Endothelial cell of umbilical vein (primary cell): ENCODE data around the gene ERCC1. TPM values are rescaled to one million over a fixed set of nuclear protein-coding genes. Genes with fewer than 3 reads are reported as not detected.

Source experiments
- BruUV-seq: library from RNA; stranded (reverse); fragments of 400-500 nt; replicated peaks from 2 replicates; lab custom pipeline; 2021; lab: Mats Ljungman, UMichigan
- CTCF ChIA-PET: fragments of 300-600, 350-600 bp; sonication (Branson Sonifier 250); formaldehyde crosslinking; loops from one replicate; lab custom pipeline; 2021; ENCODE audit warnings: antibody characterized with exemption, inconsistent platforms; lab: Charles Lee
- POLR2A ChIA-PET: fragments of 300-600, 350-600 bp; sonication (Branson Sonifier 250); formaldehyde crosslinking; loops from one replicate; lab custom pipeline; 2021; ENCODE audit warnings: antibody characterized with exemption, inconsistent platforms; lab: Charles Lee
- DNase-seq: peaks from one replicate; pipeline ENCODE4 v3.0.0-alpha.2; 2011; ENCODE audit warnings: low read depth, low spot score
- FAIRE-seq: peaks from 2 replicates; lab custom pipeline; 2011; peaks lifted over from hg19 to GRCh38; lab: Jason Lieb, UNC
- H2AFZ ChIP-seq: 2 replicates; pipeline ENCODE4 v1.6.0; 2012; ENCODE audit warnings: low read depth, low read length, control low read depth, inconsistent platforms
- H3K27ac ChIP-seq: 2 replicates; pipeline ENCODE4 v1.5.1; 2011; ENCODE audit warnings: low read depth, mild to moderate bottlenecking, control low read depth, low read length, moderate library complexity; ENCODE audit not compliant: insufficient read depth
- H3K27me3 ChIP-seq, 2 experiments: 2 replicates each; pipeline versions ENCODE4 v1.6.0 to v1.6.1; 2011; ENCODE audit warnings: low read length in 2 of 2, mixed read lengths in 1 of 2; ENCODE audit not compliant: control insufficient read depth in 2 of 2, insufficient read depth in 2 of 2
- H3K36me3 ChIP-seq, 2 experiments: 2 replicates in 1 of 2; 3 replicates in 1 of 2; pipeline ENCODE4 v1.5.1; 2011; ENCODE audit warnings: low read length in 2 of 2, mild to moderate bottlenecking in 1 of 2, moderate library complexity in 1 of 2; ENCODE audit not compliant: control insufficient read depth in 2 of 2, insufficient read depth in 2 of 2; ENCODE audit errors: extremely low read depth in 1 of 2
- H3K4me1 ChIP-seq: 3 replicates; pipeline ENCODE4 v1.5.1; 2011; ENCODE audit warnings: mild to moderate bottlenecking, low read length; ENCODE audit not compliant: control insufficient read depth, insufficient read depth; ENCODE audit errors: extremely low read depth
- H3K4me2 ChIP-seq: 2 replicates; pipeline ENCODE4 v1.6.1; 2011; ENCODE audit warnings: low read length, control low read depth, mixed read lengths; ENCODE audit not compliant: insufficient read depth
- H3K4me3 ChIP-seq, 3 experiments: fragments of 200-600 bp in 1 of 3; sonication (generic), shearing (Covaris generic) in 1 of 3; replicated peaks in 1 of 3; 2 replicates each; pipeline ENCODE4 v1.5.1; 2011 to 2016; ENCODE audit warnings: control low read depth in 3 of 3, low read length in 3 of 3, mild to moderate bottlenecking in 2 of 3, inconsistent platforms in 1 of 3, low read depth in 1 of 3, moderate library complexity in 1 of 3; ENCODE audit not compliant: insufficient read depth in 1 of 3
- H3K79me2 ChIP-seq: 2 replicates; pipeline ENCODE4 v1.6.0; 2012; ENCODE audit warnings: low read length, inconsistent platforms; ENCODE audit not compliant: control insufficient read depth, insufficient read depth
- H3K9ac ChIP-seq: replicated peaks from 2 replicates; pipeline ENCODE3; 2011; ENCODE audit warnings: low read length, control low read depth; ENCODE audit not compliant: insufficient read depth; ENCODE audit errors: extremely low read depth
- H3K9me1 ChIP-seq: replicated peaks from 3 replicates; pipeline ENCODE4 v1.6.0; 2011; ENCODE audit warnings: mild to moderate bottlenecking, low read length; ENCODE audit not compliant: control insufficient read depth, insufficient read depth; ENCODE audit errors: extremely low read depth
- H3K9me3 ChIP-seq: replicated peaks from 2 replicates; pipeline ENCODE4 v1.5.1; 2012; ENCODE audit warnings: low read length, inconsistent platforms; ENCODE audit not compliant: control insufficient read depth, insufficient read depth
- H4K20me1 ChIP-seq: replicated peaks from 2 replicates; pipeline ENCODE3; 2011; ENCODE audit warnings: mild to moderate bottlenecking, low read length; ENCODE audit not compliant: control insufficient read depth, insufficient read depth; ENCODE audit errors: extremely low read depth
- EZH2 ChIP-seq: IDR thresholded peaks from 2 replicates; pipeline ENCODE4 v1.6.1; 2012; ENCODE audit warnings: borderline replicate concordance, low read depth, mild to moderate bottlenecking, moderate library complexity, low read length, inconsistent platforms; ENCODE audit not compliant: severe bottlenecking
- FOS ChIP-seq: IDR thresholded peaks from 2 replicates; pipeline ENCODE4 v1.6.1; 2011; ENCODE audit warnings: mild to moderate bottlenecking, low read length, moderate library complexity, borderline replicate concordance; ENCODE audit not compliant: insufficient read depth
- GATA2 ChIP-seq: IDR thresholded peaks from 2 replicates; pipeline ENCODE4 v1.7.0; 2011; ENCODE audit warnings: low read depth, mild to moderate bottlenecking, moderate library complexity, mixed read lengths, low read length; ENCODE audit not compliant: insufficient read length, insufficient read depth
- JUN ChIP-seq: IDR thresholded peaks from 2 replicates; pipeline ENCODE4 v1.6.1; 2011; ENCODE audit warnings: borderline replicate concordance, low read depth; ENCODE audit not compliant: insufficient read length, insufficient read depth
- MYC ChIP-seq: IDR thresholded peaks from one replicate; pipeline ENCODE4 v1.6.1; 2011; ENCODE audit warnings: mild to moderate bottlenecking, low read depth, low read length
- POLR2A ChIP-seq: IDR thresholded peaks from 2 replicates; pipeline ENCODE4 v1.6.1; 2012; ENCODE audit warnings: low read depth, mild to moderate bottlenecking, control low read depth, low read length
- POLR2AphosphoS5 ChIP-seq: IDR thresholded peaks from 2 replicates; pipeline ENCODE4 v1.6.1; 2012; ENCODE audit warnings: low read depth, mild to moderate bottlenecking, control low read depth, low read length, moderate library complexity; ENCODE audit not compliant: insufficient read depth
- dilution Hi-C: fragments of 300-500 bp; cut with MboI; formaldehyde crosslinking; loops from one replicate; pipeline ENCODE4 v1.15.0; 2019; ENCODE audit warnings: low sequenced_read_pairs; ENCODE audit not compliant: extremely low pct_ligation_motif_present
- intact Hi-C: fragments of 100-400 bp; cut with micrococcal nuclease; formaldehyde crosslinking; loops from one replicate; pipeline ENCODE4 v1.10.0; 2022
- polyA plus RNA-seq, 4 experiments: library from polyadenylated mRNA; depleted of rRNA in 3 of 4; stranded (reverse) in 3 of 4; unstranded in 1 of 4; fragments of >200 nt; gene quantifications; 2 replicates each; pipeline versions ENCODE4 v1.2.1 to v1.2.3, GENCODE V29; 2011 to 2012; ENCODE audit warnings: missing spikeins in 1 of 4
- total RNA-seq: library from RNA; stranded (reverse); gene quantifications from 2 replicates; pipeline ENCODE4 v1.2.3, GENCODE V29; 2021
- TF ChIP-seq, protein P1 (sequence below), 2 donors: IDR thresholded peaks; 1 replicate in 1 of 2; 2 replicates in 1 of 2; pipeline ENCODE4 v1.5.1; 2011; ENCODE audit warnings: low read length in 2 of 2, mild to moderate bottlenecking in 2 of 2, moderate library complexity in 2 of 2, control low read depth in 1 of 2, inconsistent platforms in 1 of 2, low read depth in 1 of 2; ENCODE audit not compliant: insufficient read depth in 1 of 2; ENCODE audit errors: extremely low read depth in 1 of 2
- TF ChIP-seq, protein P2 (sequence below): IDR thresholded peaks from 2 replicates; pipeline ENCODE4 v1.6.1; 2011; ENCODE audit not compliant: insufficient read depth, insufficient read length

Gene ERCC1
- total and polyA plus RNA-seq, 2 donors (not counting 3 experiments of a cell fraction or from before 2014, with no cell fraction given), result 81.8 to 126 TPM

DNA sequence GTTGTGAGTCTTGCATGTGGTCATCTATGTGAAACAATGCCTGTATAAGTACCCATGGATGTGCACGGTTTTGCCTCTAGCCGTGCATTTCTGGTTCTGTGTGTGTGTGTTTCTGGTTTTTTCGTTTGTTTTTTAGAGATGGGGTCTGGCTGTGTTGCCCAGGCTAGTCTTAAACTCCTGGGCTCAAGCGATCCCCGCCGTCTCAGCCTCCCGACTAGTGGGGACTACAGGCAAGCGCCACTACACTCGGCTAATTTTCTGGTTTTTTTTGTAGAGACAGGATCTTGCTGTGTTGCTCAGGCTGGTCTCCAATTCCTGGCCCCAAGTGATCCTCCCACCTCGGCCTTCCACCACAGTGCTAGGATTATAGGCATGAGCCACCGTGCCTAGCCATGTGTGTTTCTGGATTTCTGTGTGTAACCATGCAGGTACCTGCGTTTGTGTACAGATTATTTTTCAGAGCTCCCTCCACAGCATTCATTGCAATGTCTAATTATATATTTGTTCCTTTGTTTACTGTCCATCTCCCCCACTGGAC, 28.2 kb upstream of the ERCC1 start:
- no peak overlapping the region for H3K4me3 ChIP-seq
- BruUV-seq, result no TSS peak
- H2AFZ ChIP-seq, result no peak overlapping the region
- peaks cover 32% of the 10 kb centered on the region for H3K4me1 ChIP-seq
- H3K4me2 ChIP-seq, result no peak overlapping the region
- no peaks in the 10 kb centered on the region for H3K27me3 ChIP-seq
- dilution Hi-C loops, result no loop called here
- H3K79me2 ChIP-seq, result no peaks in the 10 kb centered on the region
- H4K20me1 ChIP-seq, result no peaks in the 10 kb centered on the region
- H3K9me1 ChIP-seq, result no peaks in the 10 kb centered on the region
- H3K36me3 ChIP-seq, result no peaks in the 10 kb centered on the region
- no peak overlapping the region for H3K27ac ChIP-seq
- FAIRE-seq (no peak), DNase-seq (no peak)
- POLR2A ChIA-PET, result no interaction called here
- H3K9ac ChIP-seq, result no peak overlapping the region
- no peak for TF ChIP-seq MYC
- TF ChIP-seq POLR2AphosphoS5, result no peak
- TF ChIP-seq JUN, result no peak
- TF ChIP-seq, protein P1, sequence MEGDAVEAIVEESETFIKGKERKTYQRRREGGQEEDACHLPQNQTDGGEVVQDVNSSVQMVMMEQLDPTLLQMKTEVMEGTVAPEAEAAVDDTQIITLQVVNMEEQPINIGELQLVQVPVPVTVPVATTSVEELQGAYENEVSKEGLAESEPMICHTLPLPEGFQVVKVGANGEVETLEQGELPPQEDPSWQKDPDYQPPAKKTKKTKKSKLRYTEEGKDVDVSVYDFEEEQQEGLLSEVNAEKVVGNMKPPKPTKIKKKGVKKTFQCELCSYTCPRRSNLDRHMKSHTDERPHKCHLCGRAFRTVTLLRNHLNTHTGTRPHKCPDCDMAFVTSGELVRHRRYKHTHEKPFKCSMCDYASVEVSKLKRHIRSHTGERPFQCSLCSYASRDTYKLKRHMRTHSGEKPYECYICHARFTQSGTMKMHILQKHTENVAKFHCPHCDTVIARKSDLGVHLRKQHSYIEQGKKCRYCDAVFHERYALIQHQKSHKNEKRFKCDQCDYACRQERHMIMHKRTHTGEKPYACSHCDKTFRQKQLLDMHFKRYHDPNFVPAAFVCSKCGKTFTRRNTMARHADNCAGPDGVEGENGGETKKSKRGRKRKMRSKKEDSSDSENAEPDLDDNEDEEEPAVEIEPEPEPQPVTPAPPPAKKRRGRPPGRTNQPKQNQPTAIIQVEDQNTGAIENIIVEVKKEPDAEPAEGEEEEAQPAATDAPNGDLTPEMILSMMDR (IDR thresholded peaks at IDR 0.05; ENCODE audit: extremely low read depth in 1 of 2, insufficient read depth in 1 of 2, low read depth in 1 of 2, low read length in 2 of 2), result no peak
- TF ChIP-seq, protein P2, sequence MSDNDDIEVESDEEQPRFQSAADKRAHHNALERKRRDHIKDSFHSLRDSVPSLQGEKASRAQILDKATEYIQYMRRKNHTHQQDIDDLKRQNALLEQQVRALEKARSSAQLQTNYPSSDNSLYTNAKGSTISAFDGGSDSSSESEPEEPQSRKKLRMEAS, result no peak
- no peak for TF ChIP-seq GATA2
- no peak for TF ChIP-seq FOS
- no peak for TF ChIP-seq POLR2A
- no peak for TF ChIP-seq EZH2
- CTCF ChIA-PET, result interaction anchor here (1.1 to 7.3 kb wide), 3 partner anchors 13 to 33 kb away, joined by 5 to 58 read pairs (median 6); no protein-coding TSS in a partner anchor
- H3K9me3 ChIP-seq, result no peaks in the 10 kb centered on the region
- intact Hi-C loops, result no loop called here
